Fibroblast of pulmonary artery (primary cell): ENCODE measurements around the gene COL6A3.

Experiments
- DNase-seq: peaks from one replicate; pipeline ENCODE4 v3.0.0-alpha.2; 2010; ENCODE audit warnings: low read depth
- H3K4me3 ChIP-seq: replicated peaks from 2 replicates; pipeline ENCODE4 v1.5.1; 2011; ENCODE audit warnings: low read depth, mild to moderate bottlenecking, control low read depth, low read length, moderate library complexity
- TF ChIP-seq, protein P1 (sequence below): IDR thresholded peaks from 2 replicates; pipeline ENCODE4 v1.5.1; 2011; ENCODE audit warnings: mild to moderate bottlenecking, control low read depth, low read length, inconsistent platforms; ENCODE audit errors: missing control alignments

The COL6A3 gene

DNA sequence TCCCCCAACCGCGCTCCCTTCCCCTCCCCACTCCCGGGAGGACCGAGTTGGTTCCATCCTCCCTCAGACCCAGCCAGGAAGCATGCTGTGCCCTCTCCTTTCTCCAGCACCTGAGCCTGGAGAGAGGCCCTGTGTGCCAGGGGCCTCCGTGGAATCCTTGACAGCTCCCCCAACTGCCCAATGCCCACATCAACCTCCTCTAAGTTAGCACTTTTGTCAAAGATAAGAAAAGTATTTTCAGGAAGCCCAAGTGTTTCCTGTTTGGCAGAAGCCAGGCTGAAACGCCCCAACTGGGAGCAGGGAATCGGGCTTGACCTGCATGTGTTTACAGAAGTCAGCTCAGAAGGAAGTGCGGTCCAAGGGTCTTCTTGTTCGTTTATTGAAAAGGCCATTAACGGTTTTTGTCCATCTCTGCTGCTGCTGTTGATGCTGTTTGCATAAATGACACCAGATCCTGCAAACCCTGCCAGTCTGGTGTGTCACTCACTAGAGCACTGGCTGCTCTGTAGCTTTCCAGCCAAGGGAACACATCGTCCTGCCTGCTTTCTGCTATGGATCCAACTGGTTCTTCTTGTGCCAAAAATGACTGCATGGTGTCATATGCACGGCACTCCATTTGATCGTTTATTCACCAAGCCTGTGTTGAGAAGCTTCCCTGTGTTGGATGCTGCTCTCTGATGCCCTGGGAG lies 35.4 kb upstream of the COL6A3 start:
- H3K4me3 ChIP-seq, result no peak overlapping the region
- TF ChIP-seq, protein P1, sequence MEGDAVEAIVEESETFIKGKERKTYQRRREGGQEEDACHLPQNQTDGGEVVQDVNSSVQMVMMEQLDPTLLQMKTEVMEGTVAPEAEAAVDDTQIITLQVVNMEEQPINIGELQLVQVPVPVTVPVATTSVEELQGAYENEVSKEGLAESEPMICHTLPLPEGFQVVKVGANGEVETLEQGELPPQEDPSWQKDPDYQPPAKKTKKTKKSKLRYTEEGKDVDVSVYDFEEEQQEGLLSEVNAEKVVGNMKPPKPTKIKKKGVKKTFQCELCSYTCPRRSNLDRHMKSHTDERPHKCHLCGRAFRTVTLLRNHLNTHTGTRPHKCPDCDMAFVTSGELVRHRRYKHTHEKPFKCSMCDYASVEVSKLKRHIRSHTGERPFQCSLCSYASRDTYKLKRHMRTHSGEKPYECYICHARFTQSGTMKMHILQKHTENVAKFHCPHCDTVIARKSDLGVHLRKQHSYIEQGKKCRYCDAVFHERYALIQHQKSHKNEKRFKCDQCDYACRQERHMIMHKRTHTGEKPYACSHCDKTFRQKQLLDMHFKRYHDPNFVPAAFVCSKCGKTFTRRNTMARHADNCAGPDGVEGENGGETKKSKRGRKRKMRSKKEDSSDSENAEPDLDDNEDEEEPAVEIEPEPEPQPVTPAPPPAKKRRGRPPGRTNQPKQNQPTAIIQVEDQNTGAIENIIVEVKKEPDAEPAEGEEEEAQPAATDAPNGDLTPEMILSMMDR, result no peak
- peak; percentile 68 for DNase-seq

DNA sequence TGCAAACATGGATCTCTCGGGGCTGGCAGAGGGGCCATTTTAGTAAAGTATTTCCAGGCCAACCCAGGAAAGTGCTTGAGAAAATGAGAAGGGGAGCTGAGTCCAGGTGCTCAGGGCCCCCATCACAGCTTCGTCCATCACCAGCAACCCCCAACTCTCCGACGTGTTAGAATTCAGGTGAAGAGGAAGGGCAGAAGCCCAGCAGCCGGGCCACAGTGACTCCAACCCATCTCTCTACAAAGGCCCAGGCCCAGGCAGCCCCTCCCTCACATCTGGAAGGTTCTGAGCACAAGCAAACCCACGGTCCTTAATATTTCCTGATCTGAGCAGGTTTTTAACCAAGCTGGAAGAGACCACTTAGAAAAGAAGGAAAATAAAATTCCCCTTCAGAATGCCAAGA lies 34.7 kb upstream of the COL6A3 start:
- H3K4me3 ChIP-seq, result no peak overlapping the region
- TF ChIP-seq, protein P1, result no peak
- no peak for DNase-seq

DNA sequence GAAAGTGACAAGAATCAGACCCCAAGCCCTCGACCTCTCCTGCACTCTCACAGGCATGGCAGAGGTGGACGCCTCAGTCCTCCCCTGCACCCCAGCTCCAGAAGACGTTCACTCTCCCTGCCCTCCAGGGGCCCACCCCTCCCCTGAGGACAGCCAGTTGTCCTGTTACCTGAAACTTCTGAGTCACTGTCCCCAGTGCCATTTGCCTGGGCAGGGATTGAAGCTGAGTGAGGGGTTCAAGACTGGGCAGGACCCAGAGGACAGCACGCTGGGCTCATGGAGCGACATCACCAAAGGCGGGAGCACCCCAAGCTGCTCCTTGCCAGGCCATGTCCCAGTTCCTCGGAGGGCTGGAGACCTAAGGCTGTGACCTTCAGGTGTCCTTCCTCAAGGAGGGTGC lies 34.2 kb upstream of the COL6A3 start:
- TF ChIP-seq, protein P1, result no peak
- H3K4me3 ChIP-seq, result no peak overlapping the region
- DNase-seq, result no peak

DNA sequence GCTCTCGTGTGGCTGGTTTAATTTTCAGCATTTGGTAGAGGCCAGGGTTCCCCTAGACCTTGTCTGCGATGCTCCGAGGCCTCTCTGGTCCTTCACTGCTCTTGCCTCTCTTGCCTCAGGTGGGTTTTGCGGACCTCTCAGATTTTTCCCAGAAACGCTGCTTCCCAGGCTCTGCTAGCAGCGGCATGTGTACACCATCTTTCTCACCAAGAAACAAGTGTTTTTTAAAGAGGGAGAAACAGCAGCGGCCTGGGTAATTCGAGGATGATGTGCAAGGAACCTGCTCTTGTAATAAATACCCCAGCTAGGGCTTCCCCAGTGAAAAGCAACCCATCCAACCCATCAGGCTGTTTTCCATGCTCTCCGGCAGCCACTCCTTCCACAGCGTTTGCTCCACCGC lies 33.5 kb upstream of the COL6A3 start:
- TF ChIP-seq, protein P1, result no peak
- no peak for DNase-seq

DNA sequence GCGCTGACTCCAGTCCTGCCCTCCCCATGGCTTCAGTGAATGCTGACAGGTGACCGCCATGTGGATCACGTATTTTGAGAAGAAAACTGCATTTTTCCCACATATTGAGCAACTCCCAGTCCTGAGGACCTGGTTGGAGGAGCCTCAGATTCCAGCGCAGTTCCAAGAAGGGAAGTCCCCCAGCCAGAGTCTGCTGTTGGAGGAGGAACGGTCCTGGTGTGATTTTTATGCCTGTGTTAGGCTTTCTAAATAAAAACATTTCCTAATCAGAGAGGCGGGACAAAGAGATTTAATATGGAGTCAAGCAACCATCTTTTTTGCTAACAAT lies 32.3 kb upstream of the COL6A3 start:
- DNase-seq, result peak; percentile 59
- TF ChIP-seq, protein P1, result no peak
- no peak overlapping the region for H3K4me3 ChIP-seq

More for the DNA sequence above, 33.5 kb upstream of the COL6A3 start:
- no peak overlapping the region for H3K4me3 ChIP-seq

DNA sequence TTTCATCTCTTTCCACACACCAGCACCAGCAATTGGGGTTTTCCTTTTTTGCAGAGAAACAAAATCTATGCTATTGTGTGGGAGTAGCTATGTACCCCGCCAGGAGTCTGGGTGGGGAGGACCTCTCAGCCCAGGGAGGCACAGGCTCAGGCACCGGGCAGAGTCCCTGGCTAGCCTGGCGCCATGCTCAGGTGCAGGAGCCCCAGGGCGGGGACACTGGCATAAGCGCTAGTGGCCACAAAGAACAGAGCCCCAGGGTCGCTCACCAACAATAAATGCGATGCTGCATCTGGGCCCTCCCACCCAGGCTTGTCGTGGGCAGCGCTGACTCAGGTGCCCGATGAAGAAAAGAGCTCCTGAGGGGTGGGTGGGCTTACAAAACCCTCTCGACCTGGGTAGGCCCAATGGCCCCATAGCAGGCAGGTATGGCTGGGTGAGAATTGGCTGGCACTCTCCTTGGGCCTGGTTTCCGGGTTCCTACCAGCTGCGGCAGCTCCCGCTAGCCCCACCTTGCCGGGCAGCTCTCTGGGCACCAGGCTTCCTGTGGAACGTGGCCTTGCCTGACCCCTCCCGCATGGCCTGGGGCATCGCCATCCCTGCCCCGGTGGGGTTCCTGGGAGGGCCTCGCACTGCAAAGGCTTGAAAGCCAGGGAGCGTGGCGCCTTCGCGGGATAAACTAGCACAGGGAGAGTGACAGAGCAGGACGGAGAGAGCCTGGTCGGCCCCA lies 31.8 kb upstream of the COL6A3 start:
- no peak for DNase-seq

More for the DNA sequence above, 31.8 kb upstream of the COL6A3 start:
- TF ChIP-seq, protein P1, result no peak
- H3K4me3 ChIP-seq, result no peak overlapping the region
